ENCODE data around the gene STAB2. TPM values are rescaled to one million over a fixed set of nuclear protein-coding genes. Genes with fewer than 3 reads are reported as not detected.
A peak's percentile ranks its signal among the peaks of the same experiment; 100 is the strongest.

The STAB2 gene
- total RNA-seq, 1 donor from 2014 or later, result not detected

DNA sequence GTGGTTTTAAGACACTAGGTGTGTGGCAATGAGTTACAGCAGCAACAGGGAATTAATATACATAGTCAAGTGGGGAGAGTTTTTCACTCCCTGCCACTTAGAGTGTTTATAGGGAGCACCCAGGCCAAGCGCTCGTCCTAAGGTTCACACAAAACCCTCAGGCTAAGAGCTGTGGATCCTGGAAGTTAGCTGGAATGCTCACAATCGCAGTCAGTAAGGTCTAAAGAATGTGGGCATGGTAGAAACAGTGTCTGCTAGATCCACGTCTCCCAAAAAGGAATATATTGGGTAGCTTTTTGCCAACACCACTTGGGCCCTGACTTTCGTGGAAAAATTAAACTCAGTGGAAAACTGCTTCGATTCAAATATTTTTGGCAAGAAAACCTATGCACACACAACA lies 36.6 kb downstream of the STAB2 start:
- DNase-seq (ENCODE audit: extremely low spot score, unreplicated experiment), result no peak
- H3K27me3 Mint-ChIP-seq (ENCODE audit: unreplicated experiment), result no peaks in the 10 kb centered on the region
- H3K27ac Mint-ChIP-seq (ENCODE audit: unreplicated experiment), result no peak overlapping the region
- no peaks in the 10 kb centered on the region for H3K9me3 Mint-ChIP-seq (ENCODE audit: unreplicated experiment)
- no peaks in the 10 kb centered on the region for H3K36me3 Mint-ChIP-seq (ENCODE audit: unreplicated experiment)
- TF ChIP-seq, protein P1, sequence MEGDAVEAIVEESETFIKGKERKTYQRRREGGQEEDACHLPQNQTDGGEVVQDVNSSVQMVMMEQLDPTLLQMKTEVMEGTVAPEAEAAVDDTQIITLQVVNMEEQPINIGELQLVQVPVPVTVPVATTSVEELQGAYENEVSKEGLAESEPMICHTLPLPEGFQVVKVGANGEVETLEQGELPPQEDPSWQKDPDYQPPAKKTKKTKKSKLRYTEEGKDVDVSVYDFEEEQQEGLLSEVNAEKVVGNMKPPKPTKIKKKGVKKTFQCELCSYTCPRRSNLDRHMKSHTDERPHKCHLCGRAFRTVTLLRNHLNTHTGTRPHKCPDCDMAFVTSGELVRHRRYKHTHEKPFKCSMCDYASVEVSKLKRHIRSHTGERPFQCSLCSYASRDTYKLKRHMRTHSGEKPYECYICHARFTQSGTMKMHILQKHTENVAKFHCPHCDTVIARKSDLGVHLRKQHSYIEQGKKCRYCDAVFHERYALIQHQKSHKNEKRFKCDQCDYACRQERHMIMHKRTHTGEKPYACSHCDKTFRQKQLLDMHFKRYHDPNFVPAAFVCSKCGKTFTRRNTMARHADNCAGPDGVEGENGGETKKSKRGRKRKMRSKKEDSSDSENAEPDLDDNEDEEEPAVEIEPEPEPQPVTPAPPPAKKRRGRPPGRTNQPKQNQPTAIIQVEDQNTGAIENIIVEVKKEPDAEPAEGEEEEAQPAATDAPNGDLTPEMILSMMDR (IDR thresholded peaks at IDR 0.05), result no peak
- H3K4me1 Mint-ChIP-seq (ENCODE audit: unreplicated experiment), result no peaks in the 10 kb centered on the region
- no peak overlapping the region for H3K4me3 Mint-ChIP-seq (ENCODE audit: unreplicated experiment)

DNA sequence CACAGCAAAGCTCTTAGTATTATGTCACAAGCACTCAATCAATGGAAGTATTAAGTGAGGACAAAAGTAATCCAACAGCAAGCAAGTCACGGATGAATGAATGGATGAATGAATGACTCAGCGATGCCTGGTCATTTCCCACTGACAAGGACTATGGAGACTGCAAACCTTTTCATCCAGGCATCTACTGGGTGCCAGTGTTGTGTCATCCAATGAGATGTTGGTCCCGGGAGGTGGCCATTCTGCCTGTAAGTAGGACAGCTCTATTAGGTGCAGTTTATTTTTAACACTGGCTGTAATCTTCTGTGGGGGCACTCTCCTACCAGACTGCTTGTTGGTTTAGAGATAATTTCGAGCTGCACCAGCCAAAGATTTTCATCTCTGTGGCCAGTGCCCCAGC lies 39.4 kb downstream of the STAB2 start:
- TF ChIP-seq, protein P1 (IDR thresholded peaks at IDR 0.05), result peak; percentile 43
- Mint-ChIP-seq H3K27me3 (ENCODE audit: unreplicated experiment) (no peaks in the 10 kb centered on the region), H3K36me3 (ENCODE audit: unreplicated experiment) (no peaks in the 10 kb centered on the region), H3K9me3 (ENCODE audit: unreplicated experiment) (no peaks in the 10 kb centered on the region), H3K4me1 (ENCODE audit: unreplicated experiment) (no peaks in the 10 kb centered on the region), H3K27ac (ENCODE audit: unreplicated experiment) (no peak overlapping the region), H3K4me3 (ENCODE audit: unreplicated experiment) (no peak overlapping the region)
- DNase-seq (ENCODE audit: extremely low spot score, unreplicated experiment), result no peak

DNA sequence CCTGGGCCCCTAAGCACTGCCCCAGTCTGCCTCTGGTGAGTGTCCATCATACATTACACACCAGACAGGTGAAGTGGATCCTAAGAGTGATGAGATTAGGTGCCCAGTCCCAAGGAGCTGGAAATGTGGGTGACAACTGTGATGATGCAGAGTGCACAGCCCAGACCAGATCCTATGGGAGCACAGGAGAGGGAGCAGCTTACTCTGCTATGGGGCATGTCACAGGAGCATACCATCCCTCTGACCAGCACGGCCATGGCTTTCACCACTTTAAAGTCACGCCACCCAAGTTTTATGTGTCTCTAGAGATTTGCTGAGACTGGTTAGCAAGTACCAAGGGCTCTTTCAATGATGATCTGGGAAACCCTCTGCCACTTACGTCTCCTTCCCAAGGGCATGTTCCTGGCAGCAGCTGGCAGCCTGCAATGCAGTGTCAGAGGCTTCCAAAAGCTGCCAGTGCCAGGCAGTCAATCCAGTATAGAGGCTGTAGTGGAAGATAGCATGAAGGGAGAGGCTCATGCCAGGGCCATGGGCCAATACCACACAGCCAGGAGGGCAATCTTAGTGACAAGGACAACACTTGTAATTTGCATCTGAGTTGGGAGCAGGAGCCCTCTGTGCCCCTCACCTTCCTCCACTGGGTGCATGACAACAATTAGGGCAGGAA lies 40.2 kb downstream of the STAB2 start:
- no peak for DNase-seq (ENCODE audit: extremely low spot score, unreplicated experiment)
- H3K27me3 Mint-ChIP-seq (ENCODE audit: unreplicated experiment), result no peaks in the 10 kb centered on the region
- no peak overlapping the region for H3K27ac Mint-ChIP-seq (ENCODE audit: unreplicated experiment)
- H3K4me3 Mint-ChIP-seq (ENCODE audit: unreplicated experiment), result no peak overlapping the region
- TF ChIP-seq, protein P1 (IDR thresholded peaks at IDR 0.05), result no peak
- no peaks in the 10 kb centered on the region for H3K4me1 Mint-ChIP-seq (ENCODE audit: unreplicated experiment)
- H3K36me3 Mint-ChIP-seq (ENCODE audit: unreplicated experiment), result no peaks in the 10 kb centered on the region
- H3K9me3 Mint-ChIP-seq (ENCODE audit: unreplicated experiment), result no peaks in the 10 kb centered on the region

DNA sequence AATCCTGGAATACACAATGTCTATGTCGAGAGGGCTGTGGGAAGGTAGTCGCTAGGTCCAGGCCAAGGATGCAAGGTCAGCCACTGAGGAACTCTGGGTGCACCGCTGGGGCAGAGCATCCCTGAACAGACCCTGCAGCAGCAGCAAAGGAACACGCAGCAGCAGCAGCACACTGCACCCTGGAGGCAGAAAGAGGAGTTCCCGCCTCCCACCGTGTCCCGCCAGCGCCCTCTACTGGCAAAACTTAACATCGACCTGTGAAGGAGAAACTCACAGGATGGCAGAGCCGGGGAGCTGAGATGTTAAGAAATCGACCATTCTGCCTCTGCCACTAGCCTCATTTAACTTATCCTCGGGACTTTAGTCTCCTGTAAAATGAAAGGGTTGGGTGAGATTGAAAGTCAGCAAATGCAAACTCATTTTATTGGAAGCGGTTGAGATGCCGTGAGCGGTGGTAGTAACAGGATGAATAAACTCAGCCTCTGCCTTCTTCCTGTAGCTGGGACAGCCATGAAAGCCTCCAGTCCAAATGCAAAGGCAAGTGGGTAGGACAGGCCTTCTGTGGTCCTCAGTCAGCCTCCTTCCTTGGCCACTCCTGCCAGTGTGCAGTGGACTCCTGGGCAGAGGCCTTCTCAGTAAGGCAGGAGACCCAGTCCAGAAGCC lies 45.6 kb downstream of the STAB2 start:
- TF ChIP-seq, protein P1 (IDR thresholded peaks at IDR 0.05), result peak; percentile 63
- no peak overlapping the region for H3K27ac Mint-ChIP-seq (ENCODE audit: unreplicated experiment)
- no peaks in the 10 kb centered on the region for H3K36me3 Mint-ChIP-seq (ENCODE audit: unreplicated experiment)
- H3K9me3 Mint-ChIP-seq (ENCODE audit: unreplicated experiment), result no peaks in the 10 kb centered on the region
- no peak overlapping the region for H3K4me3 Mint-ChIP-seq (ENCODE audit: unreplicated experiment)
- no peaks in the 10 kb centered on the region for H3K27me3 Mint-ChIP-seq (ENCODE audit: unreplicated experiment)
- DNase-seq (ENCODE audit: extremely low spot score, unreplicated experiment), result no peak
- H3K4me1 Mint-ChIP-seq (ENCODE audit: unreplicated experiment), result no peaks in the 10 kb centered on the region

DNA sequence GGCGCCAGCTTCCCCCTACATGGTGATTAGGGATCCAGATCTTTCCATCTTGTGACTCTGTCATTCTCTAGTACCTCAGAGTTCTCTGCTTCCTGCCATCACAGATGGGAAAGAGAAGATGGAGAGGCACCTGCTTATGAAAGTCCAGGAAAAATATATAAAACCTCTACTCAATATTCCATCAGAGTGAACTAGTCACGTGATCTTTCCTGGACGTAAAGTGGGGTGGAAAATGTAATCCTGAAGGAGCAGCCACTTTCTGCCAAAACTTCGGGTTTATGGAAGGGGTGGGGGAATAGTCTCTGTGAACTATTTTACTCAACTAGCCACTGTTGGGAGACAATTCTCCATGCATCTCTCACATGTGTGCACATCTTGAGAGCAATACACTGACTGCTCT lies 47.7 kb downstream of the STAB2 start:
- DNase-seq (ENCODE audit: extremely low spot score, unreplicated experiment), result no peak
- Mint-ChIP-seq H3K4me1 (ENCODE audit: unreplicated experiment) (no peaks in the 10 kb centered on the region), H3K9me3 (ENCODE audit: unreplicated experiment) (no peaks in the 10 kb centered on the region), H3K36me3 (ENCODE audit: unreplicated experiment) (no peaks in the 10 kb centered on the region), H3K27ac (ENCODE audit: unreplicated experiment) (no peak overlapping the region), H3K4me3 (ENCODE audit: unreplicated experiment) (no peak overlapping the region), H3K27me3 (ENCODE audit: unreplicated experiment) (no peaks in the 10 kb centered on the region)
- TF ChIP-seq, protein P1 (IDR thresholded peaks at IDR 0.05), result no peak
